ENCODE results near the gene TMEM204. TPM values are rescaled to one million over a fixed set of nuclear protein-coding genes. Genes with fewer than 3 reads are reported as not detected.

TMEM204 gene
- total and polyA plus RNA-seq, 7 experiments from 2014 or later: 26.3 to 186 (median 152) TPM

GRCh38 chr16:1535391-1536291 lies 2.2 kb downstream of the TMEM204 start:
- H3K36me3 Mint-ChIP-seq: peaks cover 11 to 34% (median 28%) of the 10 kb centered on the region in 5 donors
- intact Hi-C loops (cut with micrococcal nuclease): loop anchor here (1.0 to 10.0 kb wide), 6 partner anchors 9 to 173 kb away; partner anchors contain the start of genes CLCN7 (in 1 of the 2), CRAMP1 (in 1 of the 2), IFT140 (in 1 of the 2) and JPT2 (in 1 of the 2)
- DNase-seq: peak in 8 of 9 donors; percentile 37 to 52 (median 44)

DNA sequence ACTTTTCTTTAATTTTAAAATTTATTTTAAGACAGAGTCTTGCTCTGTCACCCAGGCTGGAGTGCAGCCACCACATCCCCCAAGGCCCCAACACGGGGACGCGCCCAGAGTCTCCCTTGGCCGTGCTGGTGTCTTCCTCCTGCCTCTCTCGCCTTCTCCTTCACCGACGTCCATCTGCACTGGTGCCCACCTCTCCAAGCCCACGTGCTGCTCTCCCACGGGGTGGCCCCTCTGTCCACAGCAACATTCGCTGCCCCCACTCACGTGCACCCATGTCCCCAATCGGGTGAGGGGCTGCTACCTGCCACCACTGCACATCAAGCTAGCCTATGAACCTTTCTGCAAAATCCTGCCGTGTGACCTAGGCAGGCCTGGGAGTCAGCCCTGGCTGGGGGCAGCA lies 3.1 kb downstream of the TMEM204 start:
- Mint-ChIP-seq H3K4me1 (peaks cover 37 to 62% (median 54%) of the 10 kb centered on the region in 7 donors), H3K4me3 (peak overlapping the region; percentile 92 to 100 (median 98)), H3K27me3 (peaks cover 0 to 3% (median 0%) of the 10 kb centered on the region in 5 donors), H3K27ac (peak overlapping the region; percentile 71 to 95 (median 91)), H3K9me3 (no peaks in the 10 kb centered on the region), H3K36me3 (peaks cover 11 to 34% (median 28%) of the 10 kb centered on the region in 5 donors)
- no peaks in the 10 kb centered on the region for H3K27me3 ChIP-seq (ENCODE audit: control insufficient read depth in 2 of 2, insufficient read depth in 2 of 2, low read length in 2 of 2)
- DNase-seq (no peak), ATAC-seq (no peak)
- no peaks in the 10 kb centered on the region for H3K9me3 ChIP-seq (ENCODE audit: control insufficient read depth in 2 of 3, low read length in 3 of 3)
- peak overlapping the region; percentile 85 for H3K4me3 ChIP-seq (ENCODE audit: low read length)
- ChIA-PET CTCF (interaction anchor here (0.6 kb wide), 1 partner anchor 129 kb away, joined by 3 read pairs; no protein-coding TSS in a partner anchor), POLR2A (interaction anchor here (1.1 to 3.7 kb wide), 10 partner anchors 9 to 141 kb away, joined by 3 to 21 read pairs (median 6); partner anchors contain the start of gene JPT2)
- H3K36me3 ChIP-seq (ENCODE audit: control insufficient read depth in 2 of 3, insufficient read depth in 3 of 3, low read length in 3 of 3): peaks cover 0 to 78% (median 17%) of the 10 kb centered on the region in 3 experiments
- H3K27ac ChIP-seq (ENCODE audit: low read depth, low read length): peak overlapping the region; percentile 84
- peaks cover 32 to 57% of the 10 kb centered on the region in 2 donors for H3K4me1 ChIP-seq (ENCODE audit: control insufficient read depth in 2 of 2, insufficient read depth in 2 of 2, low read length in 2 of 2)
- intact Hi-C loops (cut with micrococcal nuclease): loop anchor here (5.0 to 10.0 kb wide), 2 partner anchors 62 to 174 kb away; partner anchors contain the start of gene CLCN7 (in 1 of the 2)

More at GRCh38 chr16:1535391-1536291, 2.2 kb downstream of the TMEM204 start:
- no peaks in the 10 kb centered on the region for H3K27me3 ChIP-seq (ENCODE audit: control insufficient read depth in 2 of 2, insufficient read depth in 2 of 2, low read length in 2 of 2)
- peaks cover 0 to 68% (median 17%) of the 10 kb centered on the region in 3 experiments for H3K36me3 ChIP-seq (ENCODE audit: control insufficient read depth in 2 of 3, insufficient read depth in 3 of 3, low read length in 3 of 3)
- peak overlapping the region; percentile 92 to 100 (median 98) for H3K4me3 Mint-ChIP-seq
- H3K27ac Mint-ChIP-seq: peak overlapping the region; percentile 76 to 97 (median 94)
- ATAC-seq: peak; percentile 33
- POLR2A ChIA-PET: interaction anchor here (0.6 to 4.9 kb wide), 20 partner anchors 7 to 1052 kb away, joined by 3 to 38 read pairs (median 6); partner anchors contain the start of genes METTL26 and TELO2
- peak overlapping the region; percentile 85 for H3K4me3 ChIP-seq (ENCODE audit: low read length)
- H3K27ac ChIP-seq (ENCODE audit: low read depth, low read length): peak overlapping the region; percentile 84
- CTCF ChIA-PET: interaction anchor here (0.6 kb wide), 1 partner anchor 128 kb away, joined by 3 read pairs; no protein-coding TSS in a partner anchor
- H3K27me3 Mint-ChIP-seq: peaks cover 0 to 3% (median 0%) of the 10 kb centered on the region in 5 donors
- H3K9me3 Mint-ChIP-seq: no peaks in the 10 kb centered on the region
- peaks cover 38 to 60% (median 52%) of the 10 kb centered on the region in 7 donors for H3K4me1 Mint-ChIP-seq
- peaks cover 32 to 50% of the 10 kb centered on the region in 2 donors for H3K4me1 ChIP-seq (ENCODE audit: control insufficient read depth in 2 of 2, insufficient read depth in 2 of 2, low read length in 2 of 2)
- no peaks in the 10 kb centered on the region for H3K9me3 ChIP-seq (ENCODE audit: control insufficient read depth in 2 of 3, low read length in 3 of 3)

DNA sequence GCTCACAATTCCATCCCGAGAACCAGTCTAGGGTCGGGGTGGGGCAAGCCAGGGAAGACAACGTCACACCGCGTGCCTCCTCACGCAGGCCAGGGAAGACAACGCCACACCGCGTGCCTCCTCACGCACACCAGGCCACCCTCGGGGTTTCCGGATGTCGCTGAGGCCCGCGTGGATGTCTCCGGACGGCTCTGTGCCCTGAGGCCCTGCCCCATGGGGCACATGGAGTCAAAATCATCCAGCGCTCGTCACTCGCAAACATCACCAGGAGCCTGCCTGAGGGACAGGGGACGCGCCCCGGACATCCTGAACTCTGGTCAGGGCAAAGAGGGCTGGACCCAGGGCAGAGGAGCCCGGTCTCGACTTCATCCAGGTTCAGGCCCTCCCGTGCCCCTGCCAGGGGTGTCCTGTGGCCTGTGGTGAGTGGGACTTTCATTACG lies 3.7 kb downstream of the TMEM204 start:
- no peaks in the 10 kb centered on the region for H3K27me3 ChIP-seq (ENCODE audit: control insufficient read depth in 2 of 2, insufficient read depth in 2 of 2, low read length in 2 of 2)
- H3K27ac Mint-ChIP-seq: peak overlapping the region; percentile 71 to 95 (median 91)
- DNase-seq (peak in 1 of 9 donors; percentile 33), ATAC-seq (no peak)
- peak overlapping the region; percentile 92 to 100 (median 98) for H3K4me3 Mint-ChIP-seq
- H3K4me1 ChIP-seq (ENCODE audit: control insufficient read depth in 2 of 2, insufficient read depth in 2 of 2, low read length in 2 of 2): peaks cover 32 to 56% of the 10 kb centered on the region in 2 donors
- intact Hi-C loops (cut with micrococcal nuclease): loop anchor here (5.0 to 10.0 kb wide), 2 partner anchors 62 to 175 kb away; partner anchors contain the start of gene CLCN7 (in 1 of the 2)
- ChIA-PET POLR2A (interaction anchor here (0.8 to 3.7 kb wide), 14 partner anchors 8 to 245 kb away, joined by 3 to 21 read pairs (median 5); partner anchors contain the start of genes JPT2, NUBP2, SPSB3 and TELO2), CTCF (no interaction called here)
- H3K9me3 ChIP-seq (ENCODE audit: control insufficient read depth in 2 of 3, low read length in 3 of 3): no peaks in the 10 kb centered on the region
- H3K27ac ChIP-seq (ENCODE audit: low read depth, low read length): peak overlapping the region; percentile 84
- peaks cover 11 to 34% (median 28%) of the 10 kb centered on the region in 5 donors for H3K36me3 Mint-ChIP-seq
- H3K27me3 Mint-ChIP-seq: peaks cover 0 to 3% (median 0%) of the 10 kb centered on the region in 5 donors
- peaks cover 0 to 83% (median 17%) of the 10 kb centered on the region in 3 experiments for H3K36me3 ChIP-seq (ENCODE audit: control insufficient read depth in 2 of 3, insufficient read depth in 3 of 3, low read length in 3 of 3)
- peak overlapping the region; percentile 30 for H3K4me3 ChIP-seq (ENCODE audit: low read length)
- H3K9me3 Mint-ChIP-seq: no peaks in the 10 kb centered on the region
- peaks cover 38 to 66% (median 55%) of the 10 kb centered on the region in 7 donors for H3K4me1 Mint-ChIP-seq

GRCh38 chr16:1537763-1538289 lies 4.4 kb downstream of the TMEM204 start:
- Mint-ChIP-seq H3K27me3 (peaks cover 0 to 3% (median 0%) of the 10 kb centered on the region in 5 donors), H3K4me3 (peak overlapping the region; percentile 85 to 100 (median 98)), H3K27ac (peak overlapping the region; percentile 55 to 95 (median 91)), H3K36me3 (peaks cover 11 to 34% (median 28%) of the 10 kb centered on the region in 5 donors), H3K9me3 (no peaks in the 10 kb centered on the region), H3K4me1 (peaks cover 44 to 69% (median 52%) of the 10 kb centered on the region in 7 donors)
- CTCF ChIA-PET: interaction anchor here (0.7 kb wide), 1 partner anchor 9 kb away, joined by 3 read pairs; no protein-coding TSS in a partner anchor
- peak in 7 of 9 donors; percentile 32 to 48 (median 39) for DNase-seq
- peaks cover 0 to 90% (median 17%) of the 10 kb centered on the region in 3 experiments for H3K36me3 ChIP-seq (ENCODE audit: control insufficient read depth in 2 of 3, insufficient read depth in 3 of 3, low read length in 3 of 3)
- H3K9me3 ChIP-seq (ENCODE audit: control insufficient read depth in 2 of 3, low read length in 3 of 3): no peaks in the 10 kb centered on the region
- H3K4me3 ChIP-seq (ENCODE audit: low read length): peak overlapping the region; percentile 46
- H3K27me3 ChIP-seq (ENCODE audit: control insufficient read depth in 2 of 2, insufficient read depth in 2 of 2, low read length in 2 of 2): no peaks in the 10 kb centered on the region
- peak; percentile 22 for ATAC-seq
- peaks cover 30 to 54% of the 10 kb centered on the region in 2 donors for H3K4me1 ChIP-seq (ENCODE audit: control insufficient read depth in 2 of 2, insufficient read depth in 2 of 2, low read length in 2 of 2)
- intact Hi-C loops (cut with micrococcal nuclease): loop anchor here (1.0 to 10.0 kb wide), 4 partner anchors 45 to 176 kb away; partner anchors contain the start of genes CLCN7 (in 1 of the 2), TELO2 (in 1 of the 2) and UQCC4 (in 1 of the 2)
- POLR2A ChIA-PET: interaction anchor here (0.7 to 3.7 kb wide), 16 partner anchors 9 to 245 kb away, joined by 3 to 21 read pairs (median 4); partner anchors contain the start of genes JPT2, NUBP2, SPSB3 and TELO2
- H3K27ac ChIP-seq (ENCODE audit: low read depth, low read length): peak overlapping the region; percentile 84

DNA sequence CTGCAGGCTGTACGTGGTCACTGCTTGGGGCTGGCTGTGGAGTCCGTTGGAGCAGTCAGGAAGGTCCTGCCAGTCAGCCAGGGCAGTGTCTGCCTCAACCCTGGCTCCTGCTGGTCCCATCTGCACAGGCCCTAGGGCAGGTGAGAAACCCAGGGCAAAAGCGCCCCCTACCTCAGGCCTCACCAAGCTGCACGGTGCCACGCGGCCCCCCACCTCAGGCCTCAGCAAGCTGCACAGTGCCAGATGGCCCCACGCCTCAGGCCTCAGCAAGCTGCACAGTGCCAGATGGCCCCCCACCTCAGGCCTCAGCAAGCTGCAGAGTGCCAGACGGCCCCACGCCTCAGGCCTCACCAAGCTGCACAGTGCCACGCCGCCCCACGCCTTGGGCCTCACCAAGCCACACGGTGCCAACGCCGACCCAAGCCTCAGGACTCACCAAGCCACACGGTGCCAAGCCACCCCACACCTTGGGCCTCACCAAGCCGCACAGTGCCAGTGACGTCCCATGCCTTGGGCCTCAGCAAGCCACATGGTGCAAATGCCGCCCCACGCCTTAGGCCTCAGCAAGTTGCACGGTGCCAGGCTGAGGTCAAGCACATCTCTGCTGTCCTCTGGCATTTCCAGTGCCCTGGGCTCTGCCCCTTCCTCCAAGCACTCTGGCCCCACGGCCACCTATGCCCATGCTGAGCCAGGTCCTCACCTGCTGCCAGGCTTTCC lies 5.5 kb downstream of the TMEM204 start:
- H3K9me3 Mint-ChIP-seq: no peaks in the 10 kb centered on the region
- peaks cover 11 to 38% (median 33%) of the 10 kb centered on the region in 5 donors for H3K36me3 Mint-ChIP-seq
- H3K4me3 Mint-ChIP-seq: peak overlapping the region; percentile 59 to 100 (median 98)
- intact Hi-C loops (cut with micrococcal nuclease): loop anchor here (1.0 to 10.0 kb wide), 4 partner anchors 46 to 177 kb away; partner anchors contain the start of genes CLCN7 (in 1 of the 2), TELO2 (in 1 of the 2) and UQCC4 (in 1 of the 2)
- peaks cover 0 to 3% (median 0%) of the 10 kb centered on the region in 5 donors for H3K27me3 Mint-ChIP-seq
- peak overlapping the region; percentile 84 for H3K27ac ChIP-seq (ENCODE audit: low read depth, low read length)
- no peak overlapping the region for H3K4me3 ChIP-seq (ENCODE audit: low read length)
- H3K4me1 ChIP-seq (ENCODE audit: control insufficient read depth in 2 of 2, insufficient read depth in 2 of 2, low read length in 2 of 2): peaks cover 36 to 61% of the 10 kb centered on the region in 2 donors
- CTCF ChIA-PET: interaction anchor here (0.6 to 1.4 kb wide), 3 partner anchors 13 to 162 kb away, joined by 3 to 6 read pairs (median 4); no protein-coding TSS in a partner anchor
- peaks cover 48 to 74% (median 59%) of the 10 kb centered on the region in 7 donors for H3K4me1 Mint-ChIP-seq
- H3K9me3 ChIP-seq (ENCODE audit: control insufficient read depth in 2 of 3, low read length in 3 of 3): no peaks in the 10 kb centered on the region
- ATAC-seq (peak; percentile 39), DNase-seq (peak in 4 of 9 donors; percentile 33 to 50 (median 50))
- no peaks in the 10 kb centered on the region for H3K27me3 ChIP-seq (ENCODE audit: control insufficient read depth in 2 of 2, insufficient read depth in 2 of 2, low read length in 2 of 2)
- H3K36me3 ChIP-seq (ENCODE audit: control insufficient read depth in 2 of 3, insufficient read depth in 3 of 3, low read length in 3 of 3): peaks cover 0 to 90% (median 17%) of the 10 kb centered on the region in 3 experiments
- POLR2A ChIA-PET: interaction anchor here (0.5 to 2.3 kb wide), 9 partner anchors 8 to 1400 kb away, joined by 3 to 15 read pairs (median 4); partner anchors contain the start of genes NPRL3 and TELO2
- H3K27ac Mint-ChIP-seq: peak overlapping the region in 8 of 9 donors; percentile 49 to 95 (median 92)
